CD8-positive, alpha-beta memory T cell (primary cell): ENCODE measurements around the gene DND1. TPM values are rescaled to one million over a fixed set of nuclear protein-coding genes. Genes with fewer than 3 reads are reported as not detected.

ENCODE experiments used
- CTCF ChIA-PET: fragments of 350-600 bp; sonication (Branson Sonifier 250); formaldehyde crosslinking; loops from one replicate; lab custom pipeline; 2021; ENCODE audit warnings: antibody characterized with exemption; lab: Charles Lee
- POLR2A ChIA-PET: fragments of 350-600 bp; sonication (Branson Sonifier 250); formaldehyde crosslinking; loops from one replicate; lab custom pipeline; 2021; ENCODE audit warnings: antibody characterized with exemption; lab: Charles Lee
- DNase-seq, 5 donors: peaks; one replicate each; pipeline versions ENCODE4 v3.0.0 to v3.0.0-alpha.2; 2020 to 2022; ENCODE audit warnings: mixed read lengths in 1 of 5
- H3K27ac ChIP-seq: one replicate; pipeline ENCODE4 v1.7.0; 2013; ENCODE audit warnings: low read depth, mild to moderate bottlenecking, low read length, moderate library complexity
- H3K27me3 ChIP-seq: 2 replicates; pipeline ENCODE4 v1.7.0; 2013; ENCODE audit warnings: low read length, mild to moderate bottlenecking; ENCODE audit not compliant: insufficient read depth, poor library complexity, severe bottlenecking
- H3K36me3 ChIP-seq: 2 replicates; pipeline ENCODE4 v1.7.0; 2013; ENCODE audit warnings: mild to moderate bottlenecking, low read length, moderate library complexity; ENCODE audit not compliant: insufficient read depth
- H3K4me1 ChIP-seq: 2 replicates; pipeline ENCODE4 v1.7.0; 2013; ENCODE audit warnings: mild to moderate bottlenecking, low read length, moderate library complexity; ENCODE audit not compliant: insufficient read depth
- H3K4me3 ChIP-seq: 2 replicates; pipeline ENCODE4 v1.7.0; 2013; ENCODE audit warnings: mild to moderate bottlenecking, low read length
- H3K9me3 ChIP-seq: 2 replicates; pipeline ENCODE4 v1.7.0; 2013; ENCODE audit warnings: mild to moderate bottlenecking, low read length
- H3K27ac Mint-ChIP-seq, 8 donors: one replicate each; pipeline ENCODE4 v1.8.0; 2020 to 2021; ENCODE audit warnings: mixed read lengths in 8 of 8, mild to moderate bottlenecking in 6 of 8, inconsistent platforms in 3 of 8, moderate library complexity in 3 of 8
- H3K27me3 Mint-ChIP-seq, 2 donors: one replicate each; pipeline ENCODE4 v1.8.0; 2020 to 2021; ENCODE audit warnings: mixed read lengths in 2 of 2, mild to moderate bottlenecking in 1 of 2, moderate library complexity in 1 of 2
- H3K36me3 Mint-ChIP-seq, 3 donors: one replicate each; pipeline ENCODE4 v1.8.0; 2020 to 2021; ENCODE audit warnings: mixed read lengths in 3 of 3, inconsistent platforms in 1 of 3, mild to moderate bottlenecking in 1 of 3
- H3K4me1 Mint-ChIP-seq, 3 donors: one replicate each; pipeline ENCODE4 v1.8.0; 2020 to 2021; ENCODE audit warnings: mixed read lengths in 3 of 3, inconsistent platforms in 1 of 3, mild to moderate bottlenecking in 1 of 3
- H3K4me3 Mint-ChIP-seq, 7 donors: one replicate each; pipeline ENCODE4 v1.8.0; 2020 to 2021; ENCODE audit warnings: mixed read lengths in 7 of 7, mild to moderate bottlenecking in 6 of 7, moderate library complexity in 4 of 7, inconsistent platforms in 2 of 7
- H3K9me3 Mint-ChIP-seq, 5 donors: one replicate each; pipeline ENCODE4 v1.8.0; 2020 to 2022; ENCODE audit warnings: mixed read lengths in 5 of 5, mild to moderate bottlenecking in 3 of 5, moderate library complexity in 2 of 5, inconsistent platforms in 1 of 5
- polyA plus RNA-seq: library from polyadenylated mRNA; unstranded; fragments of 300-500 nt; fragmentation: Illumina TruSeq; gene quantifications from one replicate; pipeline ENCODE4 v1.2.3, GENCODE V29; 2021
- total RNA-seq, 2 experiments: library from RNA; stranded (reverse); gene quantifications; one replicate each; pipeline ENCODE4 v1.2.3, GENCODE V29; 2021

The DND1 gene
- total and polyA plus RNA-seq, 3 experiments from 2014 or later, result 2.3 to 2.9 TPM; not detected in 1

DNA sequence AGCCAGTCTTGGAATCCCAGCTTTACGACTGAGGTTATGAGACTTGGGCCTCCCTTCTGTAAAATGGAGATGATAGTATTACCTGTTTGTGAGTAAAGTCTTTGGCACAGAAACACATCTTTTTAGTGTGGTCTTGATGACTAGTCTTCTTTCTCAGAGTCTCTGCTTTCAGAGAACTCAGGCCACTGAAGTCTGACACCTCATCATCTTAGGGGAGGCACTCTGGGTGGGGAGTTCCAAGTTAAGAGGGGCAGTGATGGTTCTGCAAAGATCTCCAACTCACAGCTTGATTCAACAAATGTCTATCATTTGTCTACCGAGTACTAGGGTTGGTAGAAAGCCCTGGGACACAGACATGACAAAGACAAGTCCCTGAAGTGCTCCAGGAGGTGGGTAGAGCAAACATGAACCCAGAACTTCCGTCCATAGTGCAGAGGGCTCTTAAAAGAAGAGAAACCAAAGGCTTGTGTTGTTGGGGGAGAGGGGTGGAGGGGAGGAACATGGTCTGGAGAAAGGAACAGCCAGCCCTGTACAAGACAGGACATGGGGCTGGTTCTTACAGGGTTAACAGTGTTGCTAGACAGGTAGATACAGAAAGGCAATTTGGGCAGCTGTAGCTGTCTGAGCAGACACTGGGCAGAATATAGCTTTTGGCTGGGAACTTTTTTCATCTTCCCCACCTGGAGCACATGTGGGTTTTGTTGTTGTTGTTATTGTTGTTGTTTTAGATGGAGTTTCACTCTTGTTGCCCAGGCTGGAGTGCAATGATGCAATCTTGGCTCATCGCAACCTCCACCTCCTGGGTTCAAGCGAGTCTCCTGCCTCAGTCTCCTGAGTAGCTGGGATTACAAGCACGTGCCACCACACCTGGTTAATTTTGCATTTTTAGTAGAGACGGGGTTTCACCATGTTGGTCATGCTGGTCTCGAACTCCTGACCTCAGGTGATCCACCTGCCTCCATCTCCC lies 37.8 kb downstream of the DND1 start:
- H3K27ac Mint-ChIP-seq, result peak overlapping the region in 4 of 8 donors; percentile 23 to 61 (median 38)
- peak overlapping the region in 1 of 7 donors; percentile 79 for H3K4me3 Mint-ChIP-seq
- CTCF ChIA-PET, result interaction anchor here (0.6 to 4.8 kb wide), 8 partner anchors 9 to 263 kb away, joined by 3 to 21 read pairs (median 4); partner anchors contain the start of genes APBB3, HARS1, HARS2 and IK

DNA sequence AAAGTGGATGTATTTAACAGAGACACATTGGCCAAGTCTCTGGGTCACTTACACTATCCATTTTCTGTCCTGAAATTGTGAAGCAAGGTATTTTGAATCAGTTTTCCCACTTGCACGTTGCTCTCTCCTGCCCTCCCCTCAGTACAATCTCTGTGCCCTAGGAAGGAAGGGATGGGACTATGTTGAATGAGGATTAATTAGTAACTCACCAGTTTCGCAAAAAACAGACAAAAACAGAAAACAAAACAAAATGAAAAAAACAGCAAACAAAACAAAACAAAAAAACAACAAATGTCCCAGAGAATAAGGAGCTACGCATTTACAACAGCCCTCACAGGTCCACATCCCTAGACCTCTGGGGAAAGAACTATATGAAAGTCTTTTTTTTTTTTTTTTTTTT lies 39.3 kb downstream of the DND1 start:
- ChIA-PET POLR2A (interaction anchor here (0.7 to 1.8 kb wide), 2 partner anchors 13 to 998 kb away, joined by 5 to 9 read pairs; partner anchors contain the start of genes IK and NDUFA2), CTCF (interaction anchor here (0.8 to 4.8 kb wide), 6 partner anchors 13 to 260 kb away, joined by 3 to 21 read pairs (median 3); partner anchors contain the start of genes HARS1, HARS2, IK and NDUFA2)
- Mint-ChIP-seq H3K4me1 (peaks cover 24 to 36% (median 35%) of the 10 kb centered on the region in 3 donors), H3K27me3 (peaks cover 3 to 7% of the 10 kb centered on the region in 2 donors), H3K36me3 (peaks cover 0 to 4% (median 2%) of the 10 kb centered on the region in 3 donors), H3K9me3 (peaks cover 0 to 2% (median 0%) of the 10 kb centered on the region in 5 donors), H3K27ac (peak overlapping the region in 2 of 8 donors; percentile 28 to 41), H3K4me3 (peak overlapping the region in 6 of 7 donors; percentile 27 to 48 (median 32))
- Histone ChIP-seq H3K4me3 (no peak overlapping the region), H3K36me3 (no peaks in the 10 kb centered on the region), H3K9me3 (no peaks in the 10 kb centered on the region), H3K27ac (no peak overlapping the region), H3K4me1 (peaks cover 11% of the 10 kb centered on the region), H3K27me3 (no peaks in the 10 kb centered on the region)
- DNase-seq, result no peak

More for the DNA sequence above, 37.8 kb downstream of the DND1 start:
- POLR2A ChIA-PET, result interaction anchor here (0.6 to 1.8 kb wide), 2 partner anchors 12 to 23 kb away, joined by 9 to 10 read pairs; partner anchors contain the start of genes IK and NDUFA2
- H3K36me3 ChIP-seq, result no peaks in the 10 kb centered on the region
- no peak overlapping the region for H3K4me3 ChIP-seq
- peaks cover 0 to 2% (median 0%) of the 10 kb centered on the region in 5 donors for H3K9me3 Mint-ChIP-seq
- H3K27me3 Mint-ChIP-seq, result peaks cover 3 to 7% of the 10 kb centered on the region in 2 donors
- H3K4me1 Mint-ChIP-seq, result peaks cover 32 to 45% (median 44%) of the 10 kb centered on the region in 3 donors
- peaks cover 0 to 8% (median 2%) of the 10 kb centered on the region in 3 donors for H3K36me3 Mint-ChIP-seq
- H3K4me1 ChIP-seq, result peaks cover 21% of the 10 kb centered on the region
- H3K27me3 ChIP-seq, result no peaks in the 10 kb centered on the region
- H3K9me3 ChIP-seq, result no peaks in the 10 kb centered on the region
- no peak for DNase-seq
- no peak overlapping the region for H3K27ac ChIP-seq

DNA sequence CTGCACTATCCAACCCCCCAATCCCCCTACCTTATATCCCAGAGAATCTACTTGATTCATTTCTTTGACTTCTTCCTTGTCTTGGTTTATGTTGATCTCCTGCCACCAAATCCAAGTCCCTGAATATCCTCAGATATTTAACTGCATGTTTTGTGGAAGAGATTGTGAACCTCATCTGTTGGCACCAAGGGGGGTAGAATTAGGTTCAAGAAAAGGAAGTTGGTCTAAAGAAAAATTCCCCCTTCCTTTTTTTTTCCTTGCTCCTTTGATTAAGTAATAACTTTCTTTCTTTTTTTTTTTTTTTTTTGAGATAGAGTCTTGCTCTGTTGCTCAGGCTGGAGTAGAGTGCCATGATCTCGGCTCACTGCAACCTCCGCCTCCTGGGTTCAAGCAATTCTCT lies 39.9 kb downstream of the DND1 start:
- Mint-ChIP-seq H3K4me3 (peak overlapping the region; percentile 85 to 97 (median 91)), H3K27ac (peak overlapping the region in 2 of 8 donors; percentile 86 to 89), H3K9me3 (peaks cover 0 to 2% (median 0%) of the 10 kb centered on the region in 5 donors), H3K4me1 (peaks cover 18 to 30% (median 29%) of the 10 kb centered on the region in 3 donors), H3K36me3 (peaks cover 0 to 2% (median 2%) of the 10 kb centered on the region in 3 donors), H3K27me3 (peaks cover 3 to 7% of the 10 kb centered on the region in 2 donors)
- Histone ChIP-seq H3K9me3 (no peaks in the 10 kb centered on the region), H3K4me3 (peak overlapping the region; percentile 74), H3K4me1 (peaks cover 7% of the 10 kb centered on the region), H3K27ac (no peak overlapping the region), H3K27me3 (no peaks in the 10 kb centered on the region), H3K36me3 (no peaks in the 10 kb centered on the region)
- CTCF ChIA-PET, result interaction anchor here (1.0 to 4.8 kb wide), 4 partner anchors 14 to 86 kb away, joined by 3 to 21 read pairs (median 8); partner anchors contain the start of genes EIF4EBP3, IK and NDUFA2
- no peak for DNase-seq
- POLR2A ChIA-PET, result interaction anchor here (1.6 to 2.3 kb wide), 2 partner anchors 14 to 86 kb away, joined by 6 to 12 read pairs; partner anchors contain the start of genes EIF4EBP3, IK and NDUFA2

DNA sequence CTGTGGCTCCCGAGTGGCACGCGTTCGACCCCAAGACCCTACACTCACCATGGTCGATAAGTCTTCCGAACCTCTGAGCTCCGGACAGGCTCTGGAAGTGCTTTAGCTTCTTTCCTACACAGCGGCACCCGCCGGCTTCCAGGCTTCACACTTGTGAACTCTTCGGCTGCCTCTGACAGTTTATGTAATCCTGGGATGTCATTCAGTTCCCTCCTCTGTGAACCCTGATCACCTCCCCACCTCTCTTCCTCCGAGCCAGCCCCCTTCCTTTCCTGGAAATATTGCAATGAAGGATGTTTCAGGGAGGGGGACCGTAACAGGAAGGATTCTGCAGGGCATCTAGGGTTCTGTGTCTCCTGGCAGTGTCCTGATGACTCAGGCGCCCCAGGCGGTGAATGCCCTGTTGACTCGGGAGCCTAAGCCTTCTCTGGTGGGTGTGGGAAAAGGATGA lies 40.3 kb downstream of the DND1 start, which contains the start of gene CD14:
Gene CD14, minus strand, starts transcription at position 155 of the 451 bp plus-strand sequence. Its CDS starts 104 bp downstream, at position 51.
- peak within 1 kb of the TSS; percentile 74 for H3K4me3 ChIP-seq
- H3K4me1 ChIP-seq, result peaks cover 6% of the 10 kb centered on the region
- H3K9me3 ChIP-seq, result no peaks in the 10 kb centered on the region
- no peak within 1 kb of the TSS for H3K27ac ChIP-seq
- Mint-ChIP-seq H3K36me3 (peaks cover 0 to 2% (median 0%) of the 10 kb centered on the region in 3 donors), H3K4me3 (peak within 1 kb of the TSS; percentile 85 to 97 (median 91)), H3K27me3 (peaks cover 5 to 9% of the 10 kb centered on the region in 2 donors), H3K4me1 (peaks cover 15 to 25% (median 25%) of the 10 kb centered on the region in 3 donors), H3K9me3 (peaks cover 0 to 4% (median 0%) of the 10 kb centered on the region in 5 donors), H3K27ac (peak within 1 kb of the TSS; percentile 33 to 91 (median 88))
- no peaks in the 10 kb centered on the region for H3K27me3 ChIP-seq
- peak in 1 of 5 donors; percentile 11 for DNase-seq
- ChIA-PET POLR2A (interaction anchor here (1.2 to 2.3 kb wide), 4 partner anchors 14 to 232 kb away, joined by 3 to 12 read pairs (median 4); partner anchors contain the start of genes ANKHD1, EIF4EBP3, IK and NDUFA2), CTCF (interaction anchor here (0.6 to 4.8 kb wide), 6 partner anchors 14 to 1081 kb away, joined by 3 to 21 read pairs (median 5); partner anchors contain the start of genes EIF4EBP3, IK and NDUFA2)
- no peaks in the 10 kb centered on the region for H3K36me3 ChIP-seq

DNA sequence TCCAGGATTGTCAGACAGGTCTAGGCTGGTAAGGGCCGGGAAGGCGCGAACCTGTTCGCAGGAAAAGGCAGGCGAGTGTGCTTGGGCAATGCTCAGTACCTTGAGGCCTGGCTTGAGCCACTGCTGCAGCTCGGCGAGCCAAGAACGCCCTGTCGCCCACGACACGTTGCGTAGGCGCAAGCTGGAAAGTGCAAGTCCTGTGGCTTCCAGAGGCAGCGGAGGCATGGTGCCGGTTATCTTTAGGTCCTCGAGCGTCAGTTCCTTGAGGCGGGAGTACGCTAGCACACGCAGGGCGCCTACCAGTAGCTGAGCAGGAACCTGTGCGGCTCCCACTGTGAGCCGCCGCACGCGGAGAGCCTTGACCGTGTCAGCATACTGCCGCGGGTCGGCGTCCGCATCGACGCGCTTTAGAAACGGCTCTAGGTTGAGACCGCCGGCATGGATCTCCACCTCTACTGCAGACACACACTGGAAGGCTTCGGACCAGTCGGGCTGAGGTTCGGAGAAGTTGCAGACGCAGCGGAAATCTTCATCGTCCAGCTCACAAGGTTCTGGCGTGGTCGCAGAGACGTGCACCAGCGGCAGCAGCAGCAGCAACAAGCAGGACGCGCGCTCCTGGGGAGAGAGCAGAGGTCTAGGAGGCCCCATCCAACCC lies 40.9 kb downstream of the DND1 start:
- Histone ChIP-seq H3K27me3 (no peaks in the 10 kb centered on the region), H3K4me1 (peaks cover 6% of the 10 kb centered on the region), H3K36me3 (no peaks in the 10 kb centered on the region), H3K9me3 (no peaks in the 10 kb centered on the region), H3K27ac (no peak overlapping the region), H3K4me3 (peak overlapping the region; percentile 74)
- H3K4me1 Mint-ChIP-seq, result peaks cover 15 to 25% (median 25%) of the 10 kb centered on the region in 3 donors
- H3K27ac Mint-ChIP-seq, result peak overlapping the region; percentile 33 to 91 (median 88)
- peak overlapping the region; percentile 85 to 97 (median 91) for H3K4me3 Mint-ChIP-seq
- POLR2A ChIA-PET, result interaction anchor here (1.2 to 2.3 kb wide), 4 partner anchors 15 to 231 kb away, joined by 3 to 12 read pairs (median 4); partner anchors contain the start of genes ANKHD1, EIF4EBP3, IK and NDUFA2
- peaks cover 0 to 5% (median 0%) of the 10 kb centered on the region in 5 donors for H3K9me3 Mint-ChIP-seq
- H3K27me3 Mint-ChIP-seq, result peaks cover 7 to 12% of the 10 kb centered on the region in 2 donors
- CTCF ChIA-PET, result interaction anchor here (0.6 to 4.8 kb wide), 7 partner anchors 13 to 1081 kb away, joined by 3 to 21 read pairs (median 4); partner anchors contain the start of genes EIF4EBP3, IK and NDUFA2
- H3K36me3 Mint-ChIP-seq, result peaks cover 0 to 2% (median 0%) of the 10 kb centered on the region in 3 donors
- DNase-seq, result peak; percentile 24 to 63 (median 43)

DNA sequence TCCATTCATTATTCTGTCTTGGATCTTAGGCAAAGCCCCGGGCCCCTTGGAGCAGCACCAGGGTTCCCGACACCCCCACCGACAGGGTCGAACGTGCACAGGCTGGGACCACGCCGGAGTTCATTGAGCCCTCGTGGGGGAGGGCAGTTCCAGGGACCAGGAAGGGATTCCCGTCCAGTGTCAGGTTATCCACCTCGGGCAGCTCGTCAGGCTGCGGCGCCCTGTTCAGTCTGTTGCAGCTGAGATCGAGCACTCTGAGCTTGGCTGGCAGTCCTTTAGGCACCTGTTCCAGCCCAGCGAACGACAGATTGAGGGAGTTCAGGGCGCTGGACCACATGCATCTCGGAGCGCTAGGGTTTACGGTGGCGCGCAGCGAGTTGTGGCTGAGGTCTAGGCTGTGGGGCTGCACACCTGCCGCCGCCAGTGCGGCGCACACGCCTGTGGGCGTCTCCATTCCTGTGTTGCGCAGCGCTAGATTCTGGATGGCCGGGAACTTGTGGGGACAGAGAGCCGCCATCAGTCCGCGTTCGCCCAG lies 41.5 kb downstream of the DND1 start:
- Histone ChIP-seq H3K9me3 (no peaks in the 10 kb centered on the region), H3K4me1 (peaks cover 6% of the 10 kb centered on the region), H3K4me3 (peak overlapping the region; percentile 74), H3K36me3 (no peaks in the 10 kb centered on the region), H3K27me3 (no peaks in the 10 kb centered on the region), H3K27ac (no peak overlapping the region)
- ChIA-PET POLR2A (interaction anchor here (1.2 to 2.3 kb wide), 4 partner anchors 16 to 230 kb away, joined by 3 to 12 read pairs (median 4); partner anchors contain the start of genes ANKHD1, EIF4EBP3, IK and NDUFA2), CTCF (interaction anchor here (1.0 to 4.8 kb wide), 5 partner anchors 13 to 259 kb away, joined by 3 to 21 read pairs (median 6); partner anchors contain the start of genes EIF4EBP3, IK and NDUFA2)
- Mint-ChIP-seq H3K36me3 (peaks cover 0 to 2% (median 0%) of the 10 kb centered on the region in 3 donors), H3K9me3 (peaks cover 0 to 5% (median 0%) of the 10 kb centered on the region in 5 donors), H3K4me3 (peak overlapping the region; percentile 85 to 97 (median 91)), H3K4me1 (peaks cover 15 to 25% (median 25%) of the 10 kb centered on the region in 3 donors), H3K27ac (peak overlapping the region in 7 of 8 donors; percentile 32 to 89 (median 75)), H3K27me3 (peaks cover 7 to 12% of the 10 kb centered on the region in 2 donors)
- peak in 4 of 5 donors; percentile 4 to 51 (median 41) for DNase-seq
